Measurements from ENCODE around the gene STX2.
"Not testable (repeated sequence)": the region's sequence is repeated elsewhere in the genome, so short reads cannot be mapped to it uniquely, and the experiment has no call there.

Gene STX2

GRCh38 chr12:130870442-130871285, 31.6 kb upstream of the STX2 start:
- peak; percentile 78 for DNase-seq (ENCODE audit: low read depth)

DNA sequence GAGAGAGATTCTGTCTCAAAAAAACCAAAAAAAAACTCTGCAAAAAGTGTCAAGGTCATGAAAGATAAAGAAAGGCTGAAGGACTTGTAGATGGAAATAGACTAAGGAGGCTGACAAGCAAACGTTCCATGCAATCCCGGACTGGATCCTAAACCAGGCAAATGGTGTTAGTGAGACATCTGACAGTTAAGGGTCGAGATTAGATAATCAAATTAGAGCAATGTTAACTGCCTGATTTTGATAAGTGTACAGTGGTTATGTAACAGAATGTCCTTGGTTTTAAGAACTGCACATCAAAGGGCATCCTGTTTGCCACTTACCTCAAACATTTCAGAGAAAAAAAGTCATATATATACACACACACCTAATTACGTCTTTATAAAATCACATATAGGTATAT, 29.4 kb upstream of the STX2 start:
- DNase-seq (ENCODE audit: low read depth): no peak

DNA sequence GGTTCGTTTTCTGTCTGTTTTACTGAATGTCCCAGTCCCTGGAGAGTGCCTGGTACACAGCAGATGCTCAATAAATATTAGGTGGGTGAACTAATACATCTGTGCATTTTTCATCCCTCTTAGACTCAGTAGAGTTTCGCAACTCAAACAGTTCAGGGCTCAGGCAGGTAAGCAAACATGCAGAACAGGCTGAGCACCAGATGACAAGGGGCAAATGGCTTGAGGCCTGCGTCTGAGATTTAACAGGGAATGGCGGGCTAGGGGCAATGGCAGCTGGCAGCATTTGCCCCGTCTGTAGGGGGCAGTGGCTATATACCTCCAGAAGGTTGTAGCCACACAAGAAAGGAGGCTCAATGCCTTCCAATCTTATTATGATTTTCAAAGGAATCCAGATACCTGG, 24.2 kb upstream of the STX2 start:
- DNase-seq (ENCODE audit: low read depth): no peak

GRCh38 chr12:130862771-130863170, 23.7 kb upstream of the STX2 start:
- DNase-seq (ENCODE audit: low read depth): not testable (repeated sequence)

DNA sequence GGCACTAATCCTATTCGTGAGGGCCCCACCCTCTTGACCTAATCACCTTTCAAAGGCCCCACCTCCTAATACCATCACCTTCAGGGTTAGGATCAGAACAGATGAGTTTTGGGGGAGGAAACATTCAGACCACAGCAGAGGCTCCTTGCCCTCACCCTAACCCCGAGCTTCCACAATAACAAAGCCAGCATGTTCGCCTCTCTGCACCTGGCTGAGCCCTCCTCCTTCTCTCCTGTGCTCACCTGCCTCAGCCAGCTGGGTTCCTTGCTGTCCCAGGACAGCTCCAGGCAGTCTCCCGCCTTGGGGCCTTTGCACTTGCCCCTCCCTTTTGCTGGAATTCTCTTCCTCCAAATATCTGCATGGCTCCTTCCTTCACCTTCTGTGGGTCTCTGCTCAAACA, 23.1 kb upstream of the STX2 start:
- DNase-seq (ENCODE audit: low read depth): no peak

GRCh38 chr12:130860311-130860710, 21.3 kb upstream of the STX2 start:
- DNase-seq (ENCODE audit: low read depth): no peak

- no peak for DNase-seq (ENCODE audit: low read depth)
Measured at GRCh38 chr12:130859161-130859560, 20.1 kb upstream of the STX2 start.

DNA sequence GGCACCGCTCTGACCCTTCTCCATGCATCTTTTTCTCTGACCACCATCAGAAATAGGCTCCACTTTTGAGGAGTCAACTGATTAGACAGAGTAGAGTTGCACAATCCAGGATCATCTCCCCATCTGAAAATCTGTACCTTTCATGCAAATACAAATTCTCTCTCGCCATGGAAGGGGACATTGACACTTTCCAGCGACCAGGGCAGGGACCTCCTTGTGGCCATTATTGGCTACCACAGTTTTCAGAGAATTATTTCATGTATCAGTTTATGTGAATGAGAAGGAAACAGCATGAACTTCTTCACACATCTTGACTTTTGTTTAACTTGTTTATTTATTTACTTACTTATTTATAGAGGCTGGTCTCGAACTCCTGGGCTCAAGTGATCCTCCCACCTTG, 19.0 kb upstream of the STX2 start:
- DNase-seq (ENCODE audit: low read depth): no peak

GRCh38 chr12:130856088-130856487, 17.0 kb upstream of the STX2 start:
- DNase-seq (ENCODE audit: low read depth): no peak

DNA sequence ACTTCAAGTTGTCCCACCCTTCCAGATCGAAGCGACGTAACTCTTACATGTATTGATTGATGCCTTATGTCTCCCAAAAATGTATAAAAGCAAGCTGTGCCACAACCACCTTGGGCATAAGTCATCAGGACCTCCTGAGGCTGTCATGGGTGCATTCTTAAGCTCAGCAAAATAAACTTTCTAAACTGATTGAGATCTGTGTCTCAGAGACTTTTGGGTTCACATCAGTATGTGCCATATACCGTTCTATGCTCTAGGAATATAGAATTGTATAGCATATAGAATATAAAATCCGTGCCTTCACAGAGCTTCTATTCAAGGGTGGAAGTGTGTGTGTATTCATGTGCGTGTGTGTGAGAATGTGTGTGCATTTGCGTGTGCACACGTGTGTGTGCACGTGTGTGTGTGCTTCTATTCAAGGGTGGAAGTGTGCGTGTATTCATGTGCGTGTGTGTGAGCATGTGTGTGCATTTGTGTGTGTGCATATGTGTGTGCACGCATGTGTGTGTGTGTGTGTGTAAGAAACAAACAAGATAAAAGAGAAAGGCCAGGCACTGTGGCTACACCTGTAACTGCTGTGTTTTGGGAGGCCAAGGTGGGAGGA, 11.5 kb upstream of the STX2 start:
- no peak for DNase-seq (ENCODE audit: low read depth)

GRCh38 chr12:130849561-130850417, 10.7 kb upstream of the STX2 start:
- no peak for DNase-seq (ENCODE audit: low read depth)

DNA sequence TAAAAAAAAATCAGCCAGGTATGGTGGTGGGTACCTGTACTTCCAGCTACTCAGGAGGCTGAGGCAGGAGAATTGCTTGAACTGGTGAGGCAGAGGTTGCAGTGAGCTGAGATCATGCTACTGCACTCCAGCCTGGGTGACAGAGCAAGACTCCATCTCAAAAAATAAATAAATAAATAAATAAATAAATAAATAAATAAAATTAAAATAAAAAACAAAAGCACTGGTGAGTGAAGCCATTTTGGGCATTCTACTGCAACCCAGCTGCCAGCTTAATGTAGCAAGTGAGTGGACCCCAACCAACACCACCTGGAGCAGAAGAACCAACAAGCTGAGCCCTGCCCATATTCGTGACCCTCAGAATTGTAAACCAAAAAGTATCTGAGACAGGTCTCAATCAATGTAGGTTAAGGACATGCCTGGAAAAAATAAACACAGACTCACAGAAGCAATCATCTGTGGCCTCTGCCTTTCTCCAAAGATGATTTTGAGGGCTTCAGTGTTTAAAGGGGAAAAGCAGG, 9.8 kb upstream of the STX2 start:
- not testable (repeated sequence) for DNase-seq (ENCODE audit: low read depth)

DNA sequence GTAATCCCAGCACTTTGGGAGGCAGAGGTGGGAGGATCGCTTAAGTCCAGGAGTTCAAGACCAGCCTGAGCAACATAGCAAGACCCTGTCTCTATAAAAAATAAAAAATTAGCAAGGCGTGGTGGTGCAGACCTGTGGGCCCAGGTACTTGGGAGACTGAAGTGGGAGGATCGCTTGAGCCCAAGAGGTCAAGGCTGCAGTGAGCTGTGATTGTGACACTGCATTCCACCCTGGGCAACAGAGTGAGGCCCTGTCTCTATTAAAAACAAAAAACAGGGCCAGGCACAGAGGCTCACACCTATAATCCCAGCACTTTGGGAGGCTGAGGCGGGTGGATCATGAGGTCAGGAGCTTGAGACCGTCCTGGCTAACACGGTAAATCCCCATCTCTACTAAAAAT, 9.1 kb upstream of the STX2 start:
- not testable (repeated sequence) for DNase-seq (ENCODE audit: low read depth)

DNA sequence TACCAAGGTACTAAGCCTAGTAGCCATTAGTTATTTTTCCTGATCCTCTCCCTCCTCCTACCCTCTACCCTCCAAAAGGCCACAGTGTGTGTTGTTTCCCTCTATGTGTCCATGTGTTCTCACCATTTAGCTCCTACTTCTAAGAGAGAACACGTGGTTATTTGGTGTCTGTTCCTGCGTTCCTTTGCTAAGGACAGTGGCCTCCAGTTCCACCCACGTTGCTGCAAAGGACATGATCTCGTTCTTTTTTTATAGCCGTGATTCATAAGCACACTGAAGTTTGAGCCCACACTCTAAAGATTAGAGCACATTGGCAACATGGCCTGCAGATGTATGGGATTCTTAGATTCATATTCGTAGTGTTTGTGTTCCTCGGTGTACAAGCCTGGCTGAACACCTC, 8.1 kb upstream of the STX2 start:
- DNase-seq (ENCODE audit: low read depth): peak; percentile 40

- DNase-seq (ENCODE audit: low read depth): no peak
Measured at GRCh38 chr12:130846369-130846768, 7.3 kb upstream of the STX2 start.

DNA sequence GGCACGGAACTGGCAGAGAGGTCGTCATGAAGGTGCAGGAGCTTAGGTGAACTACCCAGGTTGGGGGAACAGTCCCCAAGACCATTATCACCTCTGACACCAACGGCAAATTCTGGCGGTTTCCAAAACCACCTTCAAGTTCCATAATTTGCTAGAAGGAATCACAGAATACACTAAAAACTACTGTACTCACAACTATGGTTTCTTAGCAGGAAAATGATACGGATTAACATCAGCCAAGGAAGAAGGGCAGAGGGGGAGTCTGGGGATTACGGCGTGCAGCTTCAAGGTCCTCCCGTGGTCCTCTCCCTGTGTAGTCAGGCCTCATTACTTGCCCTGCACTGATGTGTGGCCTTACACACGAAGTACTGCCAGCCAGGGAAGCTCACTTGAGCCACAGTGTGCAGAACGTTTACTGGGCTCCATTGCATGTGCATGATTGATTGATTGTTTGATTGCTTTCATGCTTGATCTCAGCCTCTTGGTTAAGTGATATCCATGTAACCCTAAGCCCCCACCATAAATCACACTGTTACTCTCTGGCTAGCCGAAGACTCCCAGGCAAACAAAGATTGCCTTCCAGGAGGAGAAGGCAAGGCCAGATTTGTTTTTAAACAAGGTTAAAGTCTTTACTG, 837 bp upstream of the STX2 start:
- DNase-seq (ENCODE audit: low read depth): no peak

- no peak for DNase-seq (ENCODE audit: low read depth)
Measured at GRCh38 chr12:130838284-130838950, 633 bp downstream of the STX2 start.

GRCh38 chr12:130835436-130835835, 3.6 kb downstream of the STX2 start:
- no peak for DNase-seq (ENCODE audit: low read depth)

GRCh38 chr12:130835011-130835410, 4.0 kb downstream of the STX2 start:
- DNase-seq (ENCODE audit: low read depth): no peak

DNA sequence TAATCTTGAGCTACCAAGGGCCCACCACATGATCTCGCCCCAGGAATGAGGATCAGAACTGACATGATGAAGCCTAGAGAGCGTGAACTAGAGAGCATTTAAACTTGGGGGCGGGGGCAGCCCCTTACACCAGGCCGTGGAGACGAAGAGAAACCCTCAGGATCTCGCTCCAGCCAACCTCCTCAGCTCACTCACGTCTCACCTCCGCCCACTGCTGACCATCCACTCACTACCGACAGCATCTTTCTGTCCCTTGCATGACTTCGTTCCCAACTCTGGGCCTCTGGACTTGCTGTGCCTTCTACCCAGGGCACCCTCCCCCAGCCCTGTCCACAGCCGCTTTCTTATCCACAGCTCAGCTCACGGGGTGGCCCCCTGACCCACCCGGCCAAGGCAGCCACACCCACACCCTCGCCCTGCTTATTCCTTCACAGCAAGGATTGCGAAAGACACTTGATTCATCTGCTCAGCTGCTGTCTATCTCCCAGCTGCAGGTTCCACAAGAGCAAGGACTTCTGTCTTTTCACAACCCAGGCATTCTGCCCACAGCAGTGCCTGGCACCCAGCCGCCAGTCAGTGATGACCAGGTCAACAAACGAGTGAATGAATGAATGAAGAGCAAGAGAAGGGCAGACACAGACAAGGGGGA, 6.4 kb downstream of the STX2 start:
- no peak for DNase-seq (ENCODE audit: low read depth)

- no peak for DNase-seq (ENCODE audit: low read depth)
Measured at GRCh38 chr12:130831876-130832405, 7.1 kb downstream of the STX2 start.

Measured in non-pigmented ciliary epithelial cell (primary cell).